A549 (cell line): ENCODE results near the gene XPNPEP1. TPM values are rescaled to one million over a fixed set of nuclear protein-coding genes. Genes with fewer than 3 reads are reported as not detected.

Source experiments
- ATAC-seq, 2 experiments: fragments of 200-7000 bp in 1 of 2; fragments of >200 bp in 1 of 2; cut with Nextera tagmentation in 1 of 2; cut with Tn5 transposase in 1 of 2; 3 replicates each; pipeline versions ENCODE4 v1.8.0 to v1.9.1; 2018 to 2020; ENCODE audit warnings: mild to moderate bottlenecking in 1 of 2, moderate library complexity in 1 of 2
- CTCF ChIA-PET: fragments of 300-600 bp; sonication (Branson Sonifier 250); formaldehyde crosslinking; extraction: SDS; loops from one replicate; lab custom pipeline; 2021; ENCODE audit warnings: antibody characterized with exemption, inconsistent platforms; lab: Yijun Ruan, JAX
- POLR2A ChIA-PET: fragments of 350-600 bp; formaldehyde crosslinking; extraction: SDS; loops from one replicate; lab custom pipeline; 2021; ENCODE audit warnings: antibody characterized with exemption, inconsistent platforms; lab: Yijun Ruan, JAX
- DNase-seq, 2 experiments: peaks; one replicate each; pipeline versions ENCODE4 v3.0.0 to v3.0.0-alpha.2; 2011 to 2016; ENCODE audit warnings: low read depth in 1 of 2, low spot score in 1 of 2
- FAIRE-seq: peaks from 2 replicates; lab custom pipeline; 2011; peaks lifted over from hg19 to GRCh38; lab: Jason Lieb, UNC
- H3K27ac ChIP-seq, 2 experiments: fragments of >200 bp; sonication (Bioruptor Twin); formaldehyde crosslinking; 3 replicates each; pipeline ENCODE4 v1.5.1; 2016 to 2017
- H3K4me1 ChIP-seq: fragments of >200 bp; sonication (Bioruptor Twin); formaldehyde crosslinking; 3 replicates; pipeline ENCODE4 v1.6.1; 2016
- H3K4me2 ChIP-seq: fragments of >200 bp; sonication (Bioruptor Twin); formaldehyde crosslinking; 3 replicates; pipeline ENCODE4 v1.6.1; 2016
- H3K4me3 ChIP-seq: fragments of >200 bp; sonication (Bioruptor Twin); formaldehyde crosslinking; 3 replicates; pipeline ENCODE4 v1.5.1; 2016
- H3K9me3 ChIP-seq: fragments of >200 bp; sonication (Bioruptor Twin); formaldehyde crosslinking; 3 replicates; pipeline ENCODE4 v1.6.1; 2016
- BHLHE40 ChIP-seq: IDR thresholded peaks from 2 replicates; pipeline ENCODE4 v1.6.1; 2012; ENCODE audit warnings: low read depth, low read length, inconsistent platforms
- CHD2 ChIP-seq: fragments of 150-350 bp; IDR thresholded peaks from 2 replicates; pipeline ENCODE4 v1.6.1; 2014; ENCODE audit warnings: low read length; ENCODE audit not compliant: partially characterized antibody
- EHF ChIP-seq: fragments of 250-450 bp; sonication (Bioruptor Pico); IDR thresholded peaks from 2 replicates; pipeline ENCODE4 v1.5.0; 2020; ENCODE audit warnings: mild to moderate bottlenecking
- EP300 ChIP-seq, 2 experiments: fragments of >200 bp; sonication (Bioruptor Twin); formaldehyde crosslinking; IDR thresholded peaks; 2 replicates in 1 of 2; 3 replicates in 1 of 2; pipeline ENCODE4 v1.6.1; 2016 to 2017
- ESRRA ChIP-seq: fragments of 150-350 bp; IDR thresholded peaks from 2 replicates; pipeline ENCODE4 v1.6.1; 2014; ENCODE audit warnings: mild to moderate bottlenecking, low read length, borderline replicate concordance
- FOSB ChIP-seq: fragments of 250-450 bp; sonication (Bioruptor Pico); IDR thresholded peaks from 2 replicates; pipeline ENCODE4 v1.5.0; 2020; ENCODE audit warnings: mild to moderate bottlenecking, moderate library complexity
- FOSL2 ChIP-seq, 2 experiments: fragments of 450-650 bp in 1 of 2; fragments of >200 bp in 1 of 2; sonication (Bioruptor Twin) in 1 of 2; formaldehyde crosslinking; IDR thresholded peaks; 2 replicates each; pipeline versions ENCODE4 v1.5.0 to v1.6.1; 2016 to 2020; ENCODE audit warnings: mild to moderate bottlenecking in 1 of 2, moderate library complexity in 1 of 2
- FOXS1 ChIP-seq: fragments of 250-450 bp; sonication (Bioruptor Pico); IDR thresholded peaks from 2 replicates; pipeline ENCODE4 v1.5.0; 2020; ENCODE audit warnings: mild to moderate bottlenecking, moderate library complexity
- GATA3 ChIP-seq: IDR thresholded peaks from 2 replicates; pipeline ENCODE4 v1.6.1; 2012; ENCODE audit warnings: borderline replicate concordance
- HOXA7 ChIP-seq: fragments of 250-450 bp; sonication (Bioruptor Pico); IDR thresholded peaks from 2 replicates; pipeline ENCODE4 v1.5.0; 2020; ENCODE audit warnings: mild to moderate bottlenecking, moderate library complexity
- HOXB5 ChIP-seq: fragments of 250-450 bp; sonication (Bioruptor Pico); IDR thresholded peaks from 2 replicates; pipeline ENCODE4 v1.5.0; 2020; ENCODE audit warnings: mild to moderate bottlenecking, moderate library complexity
- JUN ChIP-seq, 2 experiments: fragments of >200 bp; sonication (Bioruptor Twin); formaldehyde crosslinking; IDR thresholded peaks; 2 replicates in 1 of 2; 3 replicates in 1 of 2; pipeline ENCODE4 v1.6.1; 2016 to 2017
- KDM5A ChIP-seq: fragments of 200-600 bp; sonication (generic); IDR thresholded peaks from 2 replicates; pipeline ENCODE4 v1.6.1; 2016; ENCODE audit warnings: antibody characterized with exemption, mild to moderate bottlenecking
- MAFK ChIP-seq: fragments of 450-650 bp; IDR thresholded peaks from 2 replicates; pipeline ENCODE4 v1.6.1; 2014; ENCODE audit not compliant: partially characterized antibody
- MYC ChIP-seq: IDR thresholded peaks from 2 replicates; pipeline ENCODE4 v1.6.1; 2012; ENCODE audit warnings: mild to moderate bottlenecking, inconsistent platforms, low read length, improper control_type of control experiment, borderline replicate concordance
- NFE2L2 ChIP-seq: fragments of 150-350 bp; conservative IDR thresholded peaks from 2 replicates; pipeline ENCODE4 v1.6.1; 2014; ENCODE audit warnings: low read length
- NR3C1 ChIP-seq: fragments of >200 bp; sonication (Bioruptor Twin); formaldehyde crosslinking; IDR thresholded peaks from 3 replicates; pipeline ENCODE4 v1.6.1; 2017
- POLR2A ChIP-seq: IDR thresholded peaks from 2 replicates; pipeline ENCODE4 v1.6.1; 2012; ENCODE audit warnings: mild to moderate bottlenecking, low read length
- RFX5 ChIP-seq: fragments of 450-650 bp; IDR thresholded peaks from 2 replicates; pipeline ENCODE4 v1.7.1; 2014; ENCODE audit warnings: antibody characterized with exemption, mild to moderate bottlenecking, moderate library complexity
- SMC3 ChIP-seq: fragments of >200 bp; sonication (Bioruptor Twin); formaldehyde crosslinking; IDR thresholded peaks from 3 replicates; pipeline ENCODE4 v1.6.1; 2018; ENCODE audit warnings: inconsistent platforms
- ZC3H11A ChIP-seq: fragments of 450-650 bp; IDR thresholded peaks from 2 replicates; pipeline ENCODE4 v1.6.1; 2014; ENCODE audit warnings: antibody characterized with exemption, mild to moderate bottlenecking
- ZNF302 ChIP-seq: fragments of 250-450 bp; sonication (Bioruptor Pico); IDR thresholded peaks from 2 replicates; pipeline ENCODE4 v1.9.0; 2021; ENCODE audit warnings: inconsistent platforms, mild to moderate bottlenecking, moderate library complexity
- WGBS: methylation state at CpG from one replicate; pipeline ENCODE4 v1.1.6; 2017; ENCODE audit errors: missing lambda C conversion rate; 5-methylcytosine and 5-hydroxymethylcytosine counted together
- polyA plus RNA-seq, 4 experiments: library from polyadenylated mRNA; depleted of rRNA in 3 of 4; stranded (reverse); fragments of >200 nt; fragmentation: RNase III in 1 of 4; extraction: RNeasy Plus Mini Kit Qiagen cat#74134 plus additional on column Dnase treatment in 1 of 4; gene quantifications; 2 replicates in 3 of 4; 3 replicates in 1 of 4; pipeline ENCODE4 v1.2.3, GENCODE V29; 2011 to 2017
- TF ChIP-seq, protein P1 (sequence below): IDR thresholded peaks from 2 replicates; pipeline ENCODE4 v1.6.1; 2012
- TF ChIP-seq, protein P2 (sequence below): IDR thresholded peaks from 2 replicates; pipeline ENCODE4 v1.6.1; 2012; ENCODE audit warnings: low read depth, borderline replicate concordance
- TF ChIP-seq, protein P3 (sequence below): IDR thresholded peaks from 2 replicates; pipeline ENCODE4 v1.6.1; 2012
- TF ChIP-seq, protein P4 (sequence below): fragments of 250-450 bp; sonication (Bioruptor Pico); IDR thresholded peaks from 2 replicates; pipeline ENCODE4 v1.5.0; 2021; ENCODE audit warnings: mild to moderate bottlenecking, moderate library complexity, borderline replicate concordance
- TF ChIP-seq, protein P5 (sequence below): fragments of 200-600 bp; sonication (generic); IDR thresholded peaks from 2 replicates; pipeline ENCODE4 v1.6.1; 2016; ENCODE audit warnings: antibody characterized with exemption, mild to moderate bottlenecking, moderate library complexity

XPNPEP1 gene
- polyA plus RNA-seq, 2 of the 4 experiments (the other 2 are of a cell fraction), result 32.5 to 53.9 TPM

DNA sequence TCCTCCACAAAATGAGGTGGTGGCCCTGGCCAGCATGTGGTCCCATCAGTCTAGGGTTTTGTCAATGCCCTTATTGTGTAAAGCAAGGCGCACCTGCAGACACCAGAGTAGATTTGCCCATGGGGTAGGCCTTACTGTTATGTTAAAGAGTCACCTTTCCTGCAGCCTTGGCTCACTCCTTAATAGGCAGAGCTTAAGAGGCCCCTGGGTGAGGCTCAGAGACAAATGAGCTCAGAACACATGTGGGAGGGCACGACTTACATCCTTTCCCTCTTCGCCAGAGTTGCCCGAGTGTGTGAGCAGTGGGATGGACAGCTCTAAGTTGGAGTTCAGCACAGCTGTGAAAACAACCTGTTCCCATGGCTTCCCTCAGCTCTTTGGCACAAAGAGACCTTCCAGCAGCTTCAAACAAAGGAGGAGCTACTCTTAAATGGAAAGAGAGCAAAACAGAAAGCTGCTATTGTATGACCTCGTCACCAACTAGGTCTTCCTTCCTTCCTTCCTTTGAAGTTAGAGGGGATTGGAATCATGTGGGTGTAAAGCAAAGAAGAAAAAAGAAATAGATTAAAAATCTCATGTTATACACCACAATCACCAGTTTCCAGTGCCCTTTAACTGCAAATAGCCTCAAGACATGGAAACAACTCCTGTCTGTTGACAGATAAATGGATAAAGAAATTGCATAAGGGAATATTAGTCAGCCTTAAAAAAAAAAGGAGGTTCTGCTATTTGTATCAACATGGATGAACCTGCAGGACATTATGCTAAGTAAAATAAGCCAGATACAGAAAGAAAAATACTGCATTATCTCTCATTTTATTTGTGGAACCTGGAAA, 11.9 kb upstream of the XPNPEP1 start (continued):
- TF ChIP-seq KDM5A (no peak), NR3C1 (no peak), CHD2 (no peak), JUN (IDR thresholded peaks at IDR 0.05) (no peak), POLR2A (no peak), ESRRA (no peak)

DNA sequence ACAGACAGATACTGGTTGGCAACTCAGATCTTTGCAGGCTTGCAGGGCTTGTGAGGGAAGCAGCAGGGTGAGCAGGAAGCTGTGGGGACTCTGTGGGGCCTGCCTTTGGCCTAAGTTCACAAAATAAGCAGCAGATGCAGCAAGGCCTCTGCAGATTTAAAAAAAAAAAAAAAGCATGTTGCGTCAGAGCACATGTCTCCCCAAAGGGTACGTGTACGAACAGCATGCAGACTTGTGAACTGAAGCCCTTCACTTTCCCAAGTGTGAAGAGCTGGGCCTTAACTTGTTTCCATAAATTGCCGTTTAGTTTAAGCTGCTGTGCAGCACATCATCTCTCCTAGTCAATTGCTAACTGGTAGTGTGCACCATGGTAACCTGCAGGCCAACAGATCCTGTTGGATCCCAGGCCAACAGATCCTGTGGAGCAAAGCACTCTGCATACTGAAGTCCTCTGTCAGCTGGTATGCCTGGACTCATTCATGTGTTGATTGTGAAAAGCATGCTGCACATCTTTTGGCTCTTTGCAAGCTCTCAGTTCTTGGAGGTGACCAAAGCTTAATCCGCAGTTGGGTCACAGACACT, 10.8 kb upstream of the XPNPEP1 start:
- Histone ChIP-seq H3K9me3 (no peaks in the 10 kb centered on the region), H3K4me1 (no peaks in the 10 kb centered on the region), H3K27ac (no peak overlapping the region), H3K4me3 (no peak overlapping the region), H3K4me2 (no peak overlapping the region)
- 90% methylated on average over 5 of the region's 5 CpGs for WGBS
- POLR2A ChIA-PET, result interaction anchor here (1.2 kb wide), 1 partner anchor 11 kb away, joined by 5 read pairs; the partner anchor contains the start of gene XPNPEP1
- DNase-seq (no peak), ATAC-seq (no peak), FAIRE-seq (no peak)
- TF ChIP-seq GATA3 (no peak), KDM5A (no peak), EP300 (IDR thresholded peaks at IDR 0.05) (no peak), FOSB (no peak), ESRRA (no peak), NR3C1 (no peak), HOXB5 (CRISPR knock-in tag) (no peak), BHLHE40 (no peak), MYC (no peak), SMC3 (no peak), EHF (CRISPR knock-in tag) (no peak), HOXA7 (no peak), FOXS1 (CRISPR knock-in tag) (no peak), ZNF302 (CRISPR knock-in tag) (no peak), RFX5 (no peak)
- TF ChIP-seq, protein P1, sequence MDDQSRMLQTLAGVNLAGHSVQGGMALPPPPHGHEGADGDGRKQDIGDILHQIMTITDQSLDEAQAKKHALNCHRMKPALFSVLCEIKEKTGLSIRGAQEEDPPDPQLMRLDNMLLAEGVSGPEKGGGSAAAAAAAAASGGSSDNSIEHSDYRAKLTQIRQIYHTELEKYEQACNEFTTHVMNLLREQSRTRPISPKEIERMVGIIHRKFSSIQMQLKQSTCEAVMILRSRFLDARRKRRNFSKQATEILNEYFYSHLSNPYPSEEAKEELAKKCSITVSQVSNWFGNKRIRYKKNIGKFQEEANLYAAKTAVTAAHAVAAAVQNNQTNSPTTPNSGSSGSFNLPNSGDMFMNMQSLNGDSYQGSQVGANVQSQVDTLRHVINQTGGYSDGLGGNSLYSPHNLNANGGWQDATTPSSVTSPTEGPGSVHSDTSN, result no peak
- TF ChIP-seq, protein P2, sequence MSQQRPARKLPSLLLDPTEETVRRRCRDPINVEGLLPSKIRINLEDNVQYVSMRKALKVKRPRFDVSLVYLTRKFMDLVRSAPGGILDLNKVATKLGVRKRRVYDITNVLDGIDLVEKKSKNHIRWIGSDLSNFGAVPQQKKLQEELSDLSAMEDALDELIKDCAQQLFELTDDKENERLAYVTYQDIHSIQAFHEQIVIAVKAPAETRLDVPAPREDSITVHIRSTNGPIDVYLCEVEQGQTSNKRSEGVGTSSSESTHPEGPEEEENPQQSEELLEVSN, result no peak
- TF ChIP-seq, protein P3, sequence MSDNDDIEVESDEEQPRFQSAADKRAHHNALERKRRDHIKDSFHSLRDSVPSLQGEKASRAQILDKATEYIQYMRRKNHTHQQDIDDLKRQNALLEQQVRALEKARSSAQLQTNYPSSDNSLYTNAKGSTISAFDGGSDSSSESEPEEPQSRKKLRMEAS, result no peak
- TF ChIP-seq, protein P4, sequence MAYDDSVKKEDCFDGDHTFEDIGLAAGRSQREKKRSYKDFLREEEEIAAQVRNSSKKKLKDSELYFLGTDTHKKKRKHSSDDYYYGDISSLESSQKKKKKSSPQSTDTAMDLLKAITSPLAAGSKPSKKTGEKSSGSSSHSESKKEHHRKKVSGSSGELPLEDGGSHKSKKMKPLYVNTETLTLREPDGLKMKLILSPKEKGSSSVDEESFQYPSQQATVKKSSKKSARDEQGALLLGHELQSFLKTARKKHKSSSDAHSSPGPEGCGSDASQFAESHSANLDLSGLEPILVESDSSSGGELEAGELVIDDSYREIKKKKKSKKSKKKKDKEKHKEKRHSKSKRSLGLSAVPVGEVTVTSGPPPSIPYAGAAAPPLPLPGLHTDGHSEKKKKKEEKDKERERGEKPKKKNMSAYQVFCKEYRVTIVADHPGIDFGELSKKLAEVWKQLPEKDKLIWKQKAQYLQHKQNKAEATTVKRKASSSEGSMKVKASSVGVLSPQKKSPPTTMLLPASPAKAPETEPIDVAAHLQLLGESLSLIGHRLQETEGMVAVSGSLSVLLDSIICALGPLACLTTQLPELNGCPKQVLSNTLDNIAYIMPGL (CRISPR knock-in tag), result no peak
- CTCF ChIA-PET, result interaction anchor here (1.5 kb wide), 1 partner anchor 50 kb away, joined by 5 read pairs; no protein-coding TSS in a partner anchor

DNA sequence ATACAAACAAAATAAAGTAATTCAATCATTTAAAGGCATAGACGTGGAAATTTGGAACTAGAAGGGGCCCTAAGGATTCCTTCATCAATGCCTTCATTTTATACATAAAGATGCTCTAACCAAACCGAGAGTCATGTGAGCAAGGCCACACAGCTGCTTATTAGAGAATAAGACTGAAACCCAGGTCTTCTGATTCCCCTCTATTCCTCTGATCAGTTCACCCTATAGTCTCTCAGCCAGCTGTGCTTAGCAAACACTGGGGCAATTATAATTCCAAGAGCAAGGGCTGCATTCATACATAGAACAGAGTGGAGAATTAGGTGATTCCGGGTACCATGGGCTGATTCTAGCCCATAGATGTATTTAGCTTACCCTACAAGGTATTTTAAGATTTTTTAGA, 9.7 kb upstream of the XPNPEP1 start:
- 39% methylated on average over 3 of the region's 3 CpGs for WGBS
- no peaks in the 10 kb centered on the region for H3K4me1 ChIP-seq
- CTCF ChIA-PET, result no interaction called here
- no peak overlapping the region for H3K4me3 ChIP-seq
- no peaks in the 10 kb centered on the region for H3K9me3 ChIP-seq
- POLR2A ChIA-PET, result no interaction called here
- no peak for DNase-seq
- no peak for ATAC-seq
- FAIRE-seq, result no peak
- H3K4me2 ChIP-seq, result no peak overlapping the region
- H3K27ac ChIP-seq, result no peak overlapping the region
- TF ChIP-seq HOXB5 (CRISPR knock-in tag) (no peak), ZC3H11A (no peak), MAFK (no peak), HOXA7 (no peak), NFE2L2 (no peak), FOSL2 (IDR thresholded peaks at IDR 0.05) (no peak), FOSL2 (CRISPR knock-in tag; IDR thresholded peaks at IDR 0.05) (no peak)
- TF ChIP-seq, protein P5, sequence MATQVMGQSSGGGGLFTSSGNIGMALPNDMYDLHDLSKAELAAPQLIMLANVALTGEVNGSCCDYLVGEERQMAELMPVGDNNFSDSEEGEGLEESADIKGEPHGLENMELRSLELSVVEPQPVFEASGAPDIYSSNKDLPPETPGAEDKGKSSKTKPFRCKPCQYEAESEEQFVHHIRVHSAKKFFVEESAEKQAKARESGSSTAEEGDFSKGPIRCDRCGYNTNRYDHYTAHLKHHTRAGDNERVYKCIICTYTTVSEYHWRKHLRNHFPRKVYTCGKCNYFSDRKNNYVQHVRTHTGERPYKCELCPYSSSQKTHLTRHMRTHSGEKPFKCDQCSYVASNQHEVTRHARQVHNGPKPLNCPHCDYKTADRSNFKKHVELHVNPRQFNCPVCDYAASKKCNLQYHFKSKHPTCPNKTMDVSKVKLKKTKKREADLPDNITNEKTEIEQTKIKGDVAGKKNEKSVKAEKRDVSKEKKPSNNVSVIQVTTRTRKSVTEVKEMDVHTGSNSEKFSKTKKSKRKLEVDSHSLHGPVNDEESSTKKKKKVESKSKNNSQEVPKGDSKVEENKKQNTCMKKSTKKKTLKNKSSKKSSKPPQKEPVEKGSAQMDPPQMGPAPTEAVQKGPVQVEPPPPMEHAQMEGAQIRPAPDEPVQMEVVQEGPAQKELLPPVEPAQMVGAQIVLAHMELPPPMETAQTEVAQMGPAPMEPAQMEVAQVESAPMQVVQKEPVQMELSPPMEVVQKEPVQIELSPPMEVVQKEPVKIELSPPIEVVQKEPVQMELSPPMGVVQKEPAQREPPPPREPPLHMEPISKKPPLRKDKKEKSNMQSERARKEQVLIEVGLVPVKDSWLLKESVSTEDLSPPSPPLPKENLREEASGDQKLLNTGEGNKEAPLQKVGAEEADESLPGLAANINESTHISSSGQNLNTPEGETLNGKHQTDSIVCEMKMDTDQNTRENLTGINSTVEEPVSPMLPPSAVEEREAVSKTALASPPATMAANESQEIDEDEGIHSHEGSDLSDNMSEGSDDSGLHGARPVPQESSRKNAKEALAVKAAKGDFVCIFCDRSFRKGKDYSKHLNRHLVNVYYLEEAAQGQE, result no peak
- TF ChIP-seq, protein P4 (CRISPR knock-in tag), result no peak
